Kidney capillary endothelial cell (primary cell): Measurements from ENCODE around the gene SLC6A5.
"Not testable (repeated sequence)": the region's sequence is repeated elsewhere in the genome, so short reads cannot be mapped to it uniquely, and the experiment has no call there.

Source experiments
- DNase-seq: peaks from one replicate; pipeline ENCODE4 v3.0.0-alpha.2; 2018; ENCODE audit warnings: low spot score

SLC6A5 gene

GRCh38 chr11:20599221-20600019, at the start of gene SLC6A5:
SLC6A5 (plus strand) TSS chr11:20599608; CDS start chr11:20599673, 65 bp downstream.
- DNase-seq = peak; percentile 24

DNA sequence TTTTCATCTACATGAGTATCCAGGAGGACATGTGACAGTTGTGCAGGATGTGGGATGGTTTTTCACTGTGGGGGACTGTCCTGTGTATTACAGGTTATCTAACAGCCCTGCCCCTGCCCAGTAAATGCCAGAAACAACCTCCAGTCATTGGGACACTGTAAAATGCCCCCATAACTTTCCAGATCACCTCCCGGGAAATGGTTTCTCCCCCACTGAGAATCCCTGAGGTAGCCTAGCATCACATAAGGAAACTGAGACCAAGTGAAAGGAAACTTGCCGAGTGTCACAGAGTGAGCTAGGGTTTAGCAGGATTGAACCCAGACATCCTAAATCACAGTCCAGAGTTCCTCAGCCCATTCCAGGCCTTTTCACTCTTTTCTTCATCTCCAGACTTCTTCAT, 48.3 kb upstream of the SLC6A5 start:
- no peak for DNase-seq

GRCh38 chr11:20555783-20556182, 43.6 kb upstream of the SLC6A5 start:
- DNase-seq = no peak

DNA sequence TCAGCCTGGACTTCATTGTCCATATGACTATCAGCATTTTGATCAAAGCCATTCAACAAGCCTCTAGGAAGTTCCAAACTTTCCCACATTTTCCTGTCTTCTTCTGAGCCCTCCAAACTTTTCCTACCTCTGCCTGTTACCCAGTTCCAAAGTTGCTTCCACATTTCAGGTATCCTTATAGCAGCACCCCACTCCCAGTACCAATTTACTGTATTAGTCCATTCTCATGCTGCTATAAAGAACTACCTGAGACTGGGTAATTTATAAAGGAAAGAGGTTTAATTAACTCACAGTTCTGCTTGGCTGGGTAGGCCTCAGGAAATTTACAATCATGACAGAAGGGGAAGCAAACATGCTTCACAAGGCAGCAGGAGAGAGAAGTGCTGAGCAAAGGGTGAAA, 43.0 kb upstream of the SLC6A5 start:
- DNase-seq = not testable (repeated sequence)

DNA sequence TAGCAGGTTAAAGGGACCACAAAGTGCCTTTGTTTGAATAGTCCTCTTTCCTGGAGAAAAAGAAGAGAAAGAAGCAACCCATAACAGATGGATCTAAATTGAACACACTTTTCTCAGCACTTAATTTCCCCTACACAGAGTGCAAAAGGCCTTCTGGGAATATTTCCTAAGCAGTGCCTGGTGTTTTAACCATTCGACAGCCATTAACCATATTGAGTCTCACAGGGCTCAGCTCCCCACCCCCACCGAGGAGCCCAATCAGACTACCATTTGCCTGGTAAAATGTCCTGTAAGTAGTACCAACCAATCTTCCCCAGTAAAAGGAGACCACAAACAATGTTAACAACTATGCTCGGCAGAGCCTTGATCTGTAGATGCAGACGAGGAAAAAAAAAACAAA, 40.7 kb upstream of the SLC6A5 start:
- DNase-seq = no peak

GRCh38 chr11:20559523-20560300, 39.7 kb upstream of the SLC6A5 start:
- DNase-seq = no peak

DNA sequence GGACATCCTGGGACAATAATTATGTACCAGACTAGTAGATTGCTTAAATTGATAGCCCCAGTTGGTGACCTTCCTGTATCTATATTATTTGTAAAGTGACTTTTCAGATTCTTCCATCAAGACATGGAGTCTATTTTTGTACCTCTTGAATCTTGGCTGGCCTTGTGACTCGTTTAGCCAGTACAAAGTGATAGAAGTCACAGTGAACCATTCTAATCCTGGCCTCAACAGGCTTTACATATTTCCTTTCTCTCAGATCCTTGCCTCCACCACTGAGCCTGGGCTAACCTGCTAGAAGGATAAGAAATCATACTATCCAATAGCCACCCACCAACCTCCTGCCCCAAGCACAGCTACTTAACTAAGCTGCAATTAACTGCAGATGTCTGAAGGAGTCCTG, 37.5 kb upstream of the SLC6A5 start:
- no peak for DNase-seq

DNA sequence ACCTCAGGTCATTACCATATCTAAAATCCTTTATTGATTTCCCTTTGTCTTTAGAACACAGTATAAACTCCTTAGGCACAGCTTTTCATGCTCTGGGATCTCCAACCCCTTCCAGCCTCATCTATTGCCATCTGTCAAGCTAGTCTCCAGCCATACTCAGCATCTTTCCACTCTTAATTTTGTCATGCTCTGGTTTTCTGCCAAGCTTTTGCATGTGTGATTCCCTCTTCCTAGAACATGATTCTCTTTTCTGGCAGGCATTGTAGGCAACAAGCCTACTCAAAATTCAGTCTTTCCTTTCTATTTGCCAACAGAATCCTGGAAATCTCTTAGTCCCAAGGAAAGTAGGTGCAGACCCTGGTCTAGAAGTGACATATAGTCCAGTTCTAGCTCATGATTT, 35.5 kb upstream of the SLC6A5 start:
- DNase-seq = no peak

DNA sequence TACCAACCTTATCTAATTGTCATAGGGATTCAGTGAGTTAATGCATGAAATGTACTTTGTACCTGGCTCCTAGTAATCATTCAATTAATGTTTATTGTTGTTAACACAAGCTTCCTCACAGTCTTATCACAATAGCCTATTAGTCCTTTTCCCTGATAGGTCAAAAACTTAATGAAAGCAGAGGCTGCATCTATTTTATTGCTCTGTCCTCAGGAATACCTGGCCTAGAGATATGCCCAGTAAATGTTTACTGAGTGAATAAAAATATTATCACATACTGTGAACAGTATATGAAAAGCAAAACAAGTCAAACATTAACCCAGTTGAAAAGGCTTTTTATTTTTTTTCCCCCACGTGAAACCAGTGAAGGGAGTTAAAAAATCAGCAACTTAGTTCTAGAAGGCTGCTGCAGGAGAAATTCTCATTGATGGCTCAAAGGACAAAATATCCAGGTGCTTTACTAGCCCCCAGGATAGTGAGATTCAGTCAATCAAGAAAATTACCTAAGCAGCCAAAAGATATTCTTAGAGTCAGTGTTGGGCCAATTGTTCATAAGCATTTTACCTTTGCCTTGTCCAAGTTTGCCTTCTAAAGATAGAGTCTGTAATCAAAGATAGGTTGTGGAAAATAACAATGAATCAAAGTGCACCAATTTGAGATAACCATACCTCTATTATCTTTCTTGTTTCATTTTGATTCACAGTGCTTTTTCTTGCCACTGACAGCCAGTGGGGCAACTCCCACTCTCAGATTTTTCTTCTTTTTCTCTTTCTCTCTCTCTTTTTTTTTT, 34.4 kb upstream of the SLC6A5 start:
- DNase-seq = no peak

GRCh38 chr11:20566115-20566514, 33.3 kb upstream of the SLC6A5 start:
- not testable (repeated sequence) for DNase-seq

- DNase-seq = no peak
Observed at GRCh38 chr11:20566591-20567434, 32.6 kb upstream of the SLC6A5 start.

GRCh38 chr11:20579725-20580124, 19.7 kb upstream of the SLC6A5 start:
- not testable (repeated sequence) for DNase-seq

GRCh38 chr11:20583201-20583600, 16.2 kb upstream of the SLC6A5 start:
- no peak for DNase-seq

- DNase-seq = no peak
Observed at GRCh38 chr11:20584093-20584774, 15.2 kb upstream of the SLC6A5 start.

DNA sequence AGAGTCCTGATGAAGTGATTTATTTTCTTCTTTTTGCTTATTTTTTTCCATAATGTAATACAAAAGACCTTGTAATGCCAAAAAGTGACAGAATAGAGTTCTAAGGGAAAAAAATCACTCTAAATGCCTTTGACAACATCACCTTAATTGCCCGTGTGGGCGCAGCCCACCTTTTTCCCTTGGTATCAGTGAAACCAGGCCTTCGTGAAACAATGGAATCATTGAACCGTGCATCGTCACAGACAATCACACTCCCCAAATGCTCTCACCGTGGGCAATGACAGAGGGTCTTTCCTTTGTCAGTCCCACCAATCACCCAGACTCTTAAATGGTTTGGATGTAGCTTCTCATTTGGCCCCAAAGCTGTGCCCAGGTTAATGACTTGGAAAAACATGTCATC, 9.6 kb upstream of the SLC6A5 start:
- no peak for DNase-seq

- no peak for DNase-seq
Observed at GRCh38 chr11:20590381-20590780, 9.0 kb upstream of the SLC6A5 start.

GRCh38 chr11:20592741-20593140, 6.7 kb upstream of the SLC6A5 start:
- no peak for DNase-seq

GRCh38 chr11:20594274-20595061, 4.9 kb upstream of the SLC6A5 start:
- DNase-seq = no peak

- no peak for DNase-seq
Observed at GRCh38 chr11:20595101-20595500, 4.3 kb upstream of the SLC6A5 start.
